ENCODE data around the gene CACNB1. TPM values are rescaled to one million over a fixed set of nuclear protein-coding genes. Genes with fewer than 3 reads are reported as not detected.

Gene CACNB1
- total and polyA plus RNA-seq, 2 of the 4 experiments (the other 2 are of a cell fraction) = 2.5 to 8.6 TPM

GRCh38 chr17:39236981-39237441, 39.5 kb upstream of the CACNB1 start:
- in situ Hi-C loops (cut with MboI; ENCODE audit: low sequenced_read_pairs) = no loop called here

More at GRCh38 chr17:39236981-39237441, 39.5 kb upstream of the CACNB1 start:
- DNase-seq = no peak
- Histone ChIP-seq H4K91ac (ENCODE audit: insufficient read depth, low read depth, low read length) (no peak overlapping the region), H3K9me3 (ENCODE audit: control insufficient read depth, insufficient read depth, low read length) (no peaks in the 10 kb centered on the region), H3K27ac (ENCODE audit: insufficient read depth, low read length) (no peak overlapping the region), H3K9ac (ENCODE audit: low read depth, low read length) (no peak overlapping the region), H4K5ac (ENCODE audit: low read depth, low read length) (no peak overlapping the region), H2BK15ac (ENCODE audit: low read depth, low read length) (no peak overlapping the region), H3K4me1 (ENCODE audit: control insufficient read depth, insufficient read depth, low read length) (no peaks in the 10 kb centered on the region; the same call in 1 of the 2 replicates), H3K23ac (ENCODE audit: low read depth, low read length) (no peak overlapping the region), H2AFZ (replicated peaks; ENCODE audit: low read length, poor library complexity) (peak overlapping the region; percentile 32), H2BK120ac (ENCODE audit: low read depth, low read length) (no peak overlapping the region), H4K8ac (ENCODE audit: low read depth in 2 of 2, low read length in 2 of 2) (no peak overlapping the region), H2AK9ac (replicated peaks; ENCODE audit: low read depth, low read length, poor library complexity) (no peak overlapping the region), H3K79me1 (ENCODE audit: low read depth in 1 of 2, low read length in 2 of 2) (no peaks in the 10 kb centered on the region), H3K4me3 (ENCODE audit: insufficient read depth, low read depth, low read length) (no peak overlapping the region), H3K56ac (ENCODE audit: extremely low read depth, insufficient read depth, low read length) (no peak overlapping the region), H4K20me1 (ENCODE audit: insufficient read depth, low read length) (no peaks in the 10 kb centered on the region), H3K4ac (ENCODE audit: low read depth, low read length) (no peak overlapping the region), H3K4me2 (ENCODE audit: low read depth, low read length) (no peak overlapping the region), H2BK20ac (ENCODE audit: low read depth, low read length) (no peak overlapping the region), H3K27me3 (ENCODE audit: control insufficient read depth, insufficient read depth, low read length) (peaks cover 6% of the 10 kb centered on the region), H3K36me3 (ENCODE audit: control insufficient read depth, insufficient read depth, low read length) (no peaks in the 10 kb centered on the region), H3K9me1 (ENCODE audit: insufficient read depth, low read length) (no peaks in the 10 kb centered on the region), H2BK5ac (ENCODE audit: low read depth, low read length, poor library complexity, severe bottlenecking) (no peak overlapping the region), H3K18ac (ENCODE audit: low read depth, low read length) (no peak overlapping the region), H2AK5ac (ENCODE audit: low read depth, low read length) (no peak overlapping the region), H3K14ac (replicated peaks; ENCODE audit: low read depth, low read length) (no peak overlapping the region)
- intact Hi-C loops (cut with micrococcal nuclease) (loop anchor here (10.0 kb wide), 1 partner anchor 172 kb away; no protein-coding TSS in a partner anchor), dilution Hi-C loops (cut with HindIII; ENCODE audit: low sequenced_read_pairs, unreplicated experiment) (no loop called here)
- no TSS peak for BruUV-seq (replicated peaks)
- no CpG with 5 or more reads among the region's 6 CpGs for WGBS, 2 experiments (ENCODE audit: extremely low coverage in 2 of 2, insufficient read length in 1 of 2)
- ATAC-seq (ENCODE audit: low read depth) = no peak
- POLR2A ChIA-PET (ENCODE audit: unreplicated experiment) = no interaction called here
- TF ChIP-seq RCOR1 (IDR thresholded peaks at IDR 0.05; ENCODE audit: insufficient replicate concordance, low read length) (no peak), RAD21 (IDR thresholded peaks at IDR 0.05; ENCODE audit: low read length) (no peak), RFX5 (IDR thresholded peaks at IDR 0.05; ENCODE audit: low read depth, low read length) (no peak), CEBPB (IDR thresholded peaks at IDR 0.05; ENCODE audit: low read depth, low read length) (no peak), MAZ (IDR thresholded peaks at IDR 0.05; ENCODE audit: borderline replicate concordance, low read depth, low read length) (no peak)
- TF ChIP-seq, protein P1, sequence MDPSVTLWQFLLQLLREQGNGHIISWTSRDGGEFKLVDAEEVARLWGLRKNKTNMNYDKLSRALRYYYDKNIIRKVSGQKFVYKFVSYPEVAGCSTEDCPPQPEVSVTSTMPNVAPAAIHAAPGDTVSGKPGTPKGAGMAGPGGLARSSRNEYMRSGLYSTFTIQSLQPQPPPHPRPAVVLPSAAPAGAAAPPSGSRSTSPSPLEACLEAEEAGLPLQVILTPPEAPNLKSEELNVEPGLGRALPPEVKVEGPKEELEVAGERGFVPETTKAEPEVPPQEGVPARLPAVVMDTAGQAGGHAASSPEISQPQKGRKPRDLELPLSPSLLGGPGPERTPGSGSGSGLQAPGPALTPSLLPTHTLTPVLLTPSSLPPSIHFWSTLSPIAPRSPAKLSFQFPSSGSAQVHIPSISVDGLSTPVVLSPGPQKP (IDR thresholded peaks at IDR 0.05; ENCODE audit: borderline replicate concordance, low read depth, low read length) = no peak
- CTCF ChIA-PET = no interaction called here

All from IMR-90 (cell line).